Prostate gland (tissue), 2 donors: ENCODE measurements around the gene VPS9D1. TPM values are rescaled to one million over a fixed set of nuclear protein-coding genes. Genes with fewer than 3 reads are reported as not detected.

ENCODE experiments used
- DNase-seq: peaks from one replicate; pipeline ENCODE4 v3.0.0-alpha.2; 2019; ENCODE audit warnings: low spot score
- H3K27ac ChIP-seq, 2 donors: fragments of 200-600 bp; sonication (generic); 2 replicates each; pipeline ENCODE4 v1.5.1; 2017 to 2019
- H3K27me3 ChIP-seq: fragments of 200-600 bp; sonication (generic); replicated peaks from 2 replicates; pipeline ENCODE4 v1.5.1; 2019; ENCODE audit not compliant: insufficient read depth
- H3K36me3 ChIP-seq, 2 donors: fragments of 200-600 bp; sonication (generic); 1 replicate in 1 of 2; 2 replicates in 1 of 2; pipeline versions ENCODE4 v1.5.1 to v1.8.1; 2017 to 2019
- H3K4me1 ChIP-seq: fragments of 200-600 bp; sonication (generic); replicated peaks from 2 replicates; pipeline ENCODE4 v1.5.1; 2019
- H3K4me3 ChIP-seq, 2 donors: fragments of 200-600 bp; sonication (generic); 2 replicates each; pipeline ENCODE4 v1.5.1; 2017 to 2019
- H3K9me3 ChIP-seq: fragments of 200-600 bp; sonication (generic); 2 replicates; pipeline ENCODE4 v1.5.1; 2017
- POLR2A ChIP-seq: fragments of 450-650 bp; IDR thresholded peaks from one replicate; pipeline ENCODE4 v1.6.1; 2016; ENCODE audit warnings: antibody characterized with exemption, mild to moderate bottlenecking
- POLR2AphosphoS5 ChIP-seq: sonication (generic); formaldehyde crosslinking; IDR thresholded peaks from one replicate; pipeline ENCODE4 v1.6.1; 2017; ENCODE audit warnings: antibody characterized with exemption
- WGBS: methylation state at CpG from one replicate; pipeline ENCODE4 v1.1.5; 2018; 5-methylcytosine and 5-hydroxymethylcytosine counted together
- intact Hi-C: fragments of 100-400 bp; cut with DNase I; formaldehyde crosslinking; loops from one replicate; pipeline ENCODE4 v1.14.2; 2022
- total RNA-seq, 2 donors: library from RNA; depleted of rRNA; stranded (reverse); fragments of >200 nt; gene quantifications; one replicate each; pipeline ENCODE4 v1.1.0, GENCODE V29; 2016
- TF ChIP-seq, protein P1 (sequence below), 4 experiments: fragments of 200-600 bp in 2 of 4; fragments of 450-650 bp in 2 of 4; sonication (generic) in 2 of 4; IDR thresholded peaks; 1 replicate in 3 of 4; 2 replicates in 1 of 4; pipeline ENCODE4 v1.5.1; 2016 to 2019; ENCODE audit warnings: antibody characterized with exemption in 4 of 4, mild to moderate bottlenecking in 2 of 4, moderate library complexity in 2 of 4

Gene VPS9D1
- total RNA-seq, 2 donors from 2014 or later: 8.5 to 16.0 TPM

DNA sequence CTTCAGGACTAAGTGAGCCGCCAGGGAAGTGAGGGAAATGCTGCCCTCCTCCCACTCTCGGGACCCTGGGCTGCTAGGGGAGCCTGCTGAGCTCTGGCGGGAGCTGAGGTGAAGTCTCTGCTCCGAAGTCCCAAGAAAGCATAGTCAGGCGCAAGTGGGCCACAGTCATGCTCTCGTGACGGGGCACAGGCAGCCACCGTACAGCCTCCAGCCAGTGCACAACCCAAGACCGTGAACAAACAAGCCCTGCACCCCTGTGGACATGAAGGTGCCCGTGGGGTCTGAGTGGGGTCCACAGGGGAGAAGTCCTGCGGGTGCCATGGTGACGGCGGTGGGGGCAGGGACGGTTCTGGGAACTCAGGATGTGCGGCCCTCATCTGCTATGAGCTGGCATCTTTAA is 25.3 kb upstream of the VPS9D1 start:
- Histone ChIP-seq H3K4me1 (no peaks in the 10 kb centered on the region), H3K4me3 (no peak overlapping the region), H3K9me3 (no peaks in the 10 kb centered on the region), H3K27me3 (no peaks in the 10 kb centered on the region), H3K27ac (no peak overlapping the region), H3K36me3 (no peaks in the 10 kb centered on the region)
- TF ChIP-seq POLR2AphosphoS5 (no peak), POLR2A (no peak)
- TF ChIP-seq, protein P1, sequence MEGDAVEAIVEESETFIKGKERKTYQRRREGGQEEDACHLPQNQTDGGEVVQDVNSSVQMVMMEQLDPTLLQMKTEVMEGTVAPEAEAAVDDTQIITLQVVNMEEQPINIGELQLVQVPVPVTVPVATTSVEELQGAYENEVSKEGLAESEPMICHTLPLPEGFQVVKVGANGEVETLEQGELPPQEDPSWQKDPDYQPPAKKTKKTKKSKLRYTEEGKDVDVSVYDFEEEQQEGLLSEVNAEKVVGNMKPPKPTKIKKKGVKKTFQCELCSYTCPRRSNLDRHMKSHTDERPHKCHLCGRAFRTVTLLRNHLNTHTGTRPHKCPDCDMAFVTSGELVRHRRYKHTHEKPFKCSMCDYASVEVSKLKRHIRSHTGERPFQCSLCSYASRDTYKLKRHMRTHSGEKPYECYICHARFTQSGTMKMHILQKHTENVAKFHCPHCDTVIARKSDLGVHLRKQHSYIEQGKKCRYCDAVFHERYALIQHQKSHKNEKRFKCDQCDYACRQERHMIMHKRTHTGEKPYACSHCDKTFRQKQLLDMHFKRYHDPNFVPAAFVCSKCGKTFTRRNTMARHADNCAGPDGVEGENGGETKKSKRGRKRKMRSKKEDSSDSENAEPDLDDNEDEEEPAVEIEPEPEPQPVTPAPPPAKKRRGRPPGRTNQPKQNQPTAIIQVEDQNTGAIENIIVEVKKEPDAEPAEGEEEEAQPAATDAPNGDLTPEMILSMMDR (IDR thresholded peaks at IDR 0.05): no peak
- intact Hi-C loops: no loop called here
- WGBS: 89% methylated on average over 15 of the region's 15 CpGs
- DNase-seq: no peak

DNA sequence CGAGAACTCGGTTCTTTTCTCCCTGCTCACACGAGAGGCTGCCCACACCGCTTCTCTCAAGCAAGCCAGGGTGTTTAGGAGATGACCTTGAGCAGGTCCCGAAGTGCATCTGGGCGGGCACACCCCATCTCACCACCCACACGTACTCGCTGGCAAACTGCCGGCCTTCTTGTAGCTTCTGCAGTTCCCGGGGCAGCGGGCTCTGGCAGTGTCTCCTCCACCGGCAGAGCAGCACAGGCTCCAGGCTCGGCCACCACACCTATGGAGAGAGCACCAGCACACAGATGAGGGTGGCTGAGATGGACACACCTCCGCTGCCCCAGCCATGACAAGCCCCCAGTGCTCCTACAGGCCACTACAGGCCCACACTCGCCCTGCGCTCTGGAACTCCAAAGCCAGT is 24.1 kb upstream of the VPS9D1 start:
- no peak for DNase-seq
- H3K9me3 ChIP-seq: no peaks in the 10 kb centered on the region
- H3K4me1 ChIP-seq: no peaks in the 10 kb centered on the region
- no peak overlapping the region for H3K4me3 ChIP-seq
- H3K27me3 ChIP-seq: no peaks in the 10 kb centered on the region
- TF ChIP-seq, protein P1 (IDR thresholded peaks at IDR 0.05): no peak
- TF ChIP-seq POLR2AphosphoS5: no peak
- no peak for TF ChIP-seq POLR2A
- 80% methylated on average over 15 of the region's 16 CpGs for WGBS
- intact Hi-C loops: no loop called here
- peaks cover 0 to 4% of the 10 kb centered on the region in 2 donors for H3K36me3 ChIP-seq
- H3K27ac ChIP-seq: no peak overlapping the region

DNA sequence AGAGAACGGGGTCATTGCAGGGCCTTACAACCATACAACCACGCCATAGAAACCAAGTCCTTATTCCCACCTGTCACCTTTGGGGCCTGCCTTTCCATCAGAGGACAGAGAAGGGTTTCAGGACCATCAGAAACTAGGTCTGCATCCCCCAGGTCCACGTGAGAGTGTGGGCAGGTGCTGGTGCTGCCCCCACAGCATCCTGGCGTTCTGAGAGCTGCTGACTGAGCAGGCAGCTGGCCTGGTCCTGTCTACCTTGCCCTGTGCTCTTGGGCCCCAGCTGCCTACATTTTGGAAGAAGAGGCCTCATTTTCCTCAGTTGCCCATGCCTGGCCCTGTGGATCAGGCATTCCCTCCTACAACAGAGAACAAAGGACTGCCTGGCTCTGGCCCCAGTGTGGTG is 22.2 kb upstream of the VPS9D1 start:
- TF ChIP-seq POLR2AphosphoS5: no peak
- TF ChIP-seq POLR2A: no peak
- TF ChIP-seq, protein P1 (IDR thresholded peaks at IDR 0.05): no peak
- DNase-seq: no peak
- H3K36me3 ChIP-seq: peaks cover 7 to 12% of the 10 kb centered on the region in 2 donors
- intact Hi-C loops: no loop called here
- 88% methylated on average over 4 of the region's 4 CpGs for WGBS
- H3K4me1 ChIP-seq: no peaks in the 10 kb centered on the region
- H3K27me3 ChIP-seq: no peaks in the 10 kb centered on the region
- no peak overlapping the region for H3K27ac ChIP-seq
- no peak overlapping the region for H3K4me3 ChIP-seq
- H3K9me3 ChIP-seq: no peaks in the 10 kb centered on the region

DNA sequence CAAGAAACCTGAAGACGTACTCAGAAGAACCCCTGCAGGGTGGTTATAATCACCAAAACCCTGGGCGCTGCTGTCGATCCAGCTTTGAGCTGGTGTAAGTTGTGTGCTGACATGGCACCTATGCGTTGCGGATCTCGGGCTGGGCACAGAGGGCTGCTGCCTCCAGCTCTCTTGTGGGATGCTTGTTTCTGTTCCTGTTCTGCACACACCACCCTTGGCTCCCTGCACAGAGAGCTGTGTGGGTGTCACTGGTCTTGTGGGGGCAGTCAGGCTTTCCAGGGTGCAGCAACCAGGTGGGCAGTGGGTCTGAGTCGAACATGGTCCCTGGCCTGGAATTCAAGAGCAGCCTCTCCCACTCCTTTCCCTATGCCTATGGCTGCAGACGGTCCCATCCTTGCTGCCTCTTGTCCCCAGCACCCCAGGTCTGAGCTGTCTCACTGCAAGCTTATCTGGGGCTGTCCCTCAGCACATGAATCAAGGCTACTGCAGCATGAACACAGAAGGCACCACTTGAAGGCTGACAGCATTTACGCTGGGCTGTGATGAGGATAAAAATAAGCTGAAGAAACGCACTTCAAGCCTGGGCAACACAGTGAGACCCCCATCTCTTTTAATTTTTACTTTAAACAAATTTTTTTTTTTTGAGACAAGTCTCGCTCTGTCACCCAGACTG is 20.8 kb upstream of the VPS9D1 start:
- TF ChIP-seq, protein P1 (IDR thresholded peaks at IDR 0.05): no peak
- TF ChIP-seq POLR2AphosphoS5: no peak
- intact Hi-C loops: no loop called here
- Histone ChIP-seq H3K4me3 (no peak overlapping the region), H3K4me1 (no peaks in the 10 kb centered on the region), H3K36me3 (peaks cover 10 to 17% of the 10 kb centered on the region in 2 donors), H3K9me3 (no peaks in the 10 kb centered on the region), H3K27ac (no peak overlapping the region), H3K27me3 (no peaks in the 10 kb centered on the region)
- DNase-seq: no peak
- 92% methylated on average over 11 of the region's 11 CpGs for WGBS

- intact Hi-C loops: no loop called here
- WGBS: 86% methylated on average over 9 of the region's 9 CpGs
Measured at GRCh38 chr16:89739383-89739782, 18.7 kb upstream of the VPS9D1 start.

More at GRCh38 chr16:89739383-89739782, 18.7 kb upstream of the VPS9D1 start:
- Histone ChIP-seq H3K4me3 (no peak overlapping the region), H3K36me3 (peaks cover 10 to 25% of the 10 kb centered on the region in 2 donors), H3K27me3 (no peaks in the 10 kb centered on the region), H3K27ac (no peak overlapping the region), H3K4me1 (no peaks in the 10 kb centered on the region), H3K9me3 (no peaks in the 10 kb centered on the region)
- TF ChIP-seq POLR2A (no peak), POLR2AphosphoS5 (no peak)
- TF ChIP-seq, protein P1 (IDR thresholded peaks at IDR 0.05): no peak
- no peak for DNase-seq
